Umbilical cord (tissue), 2 donors: ENCODE results near the gene BRD3. TPM values are rescaled to one million over a fixed set of nuclear protein-coding genes. Genes with fewer than 3 reads are reported as not detected.

Experiments used
- DNase-seq: peaks from one replicate; pipeline ENCODE4 v3.0.0-alpha.2; 2015; ENCODE audit warnings: low spot score
- total RNA-seq: library from RNA; depleted of rRNA; stranded (reverse); fragments of >200 nt; gene quantifications from one replicate; pipeline ENCODE4 v1.2.3, GENCODE V29; 2014; ENCODE audit warnings: low replicate concordance; ENCODE audit not compliant: insufficient read depth

Gene BRD3
- total RNA-seq, 1 donor from 2014 or later: 19.3 TPM

GRCh38 chr9:134066913-134067851, 644 bp downstream of the BRD3 start:
- peak; percentile 36 for DNase-seq

DNA sequence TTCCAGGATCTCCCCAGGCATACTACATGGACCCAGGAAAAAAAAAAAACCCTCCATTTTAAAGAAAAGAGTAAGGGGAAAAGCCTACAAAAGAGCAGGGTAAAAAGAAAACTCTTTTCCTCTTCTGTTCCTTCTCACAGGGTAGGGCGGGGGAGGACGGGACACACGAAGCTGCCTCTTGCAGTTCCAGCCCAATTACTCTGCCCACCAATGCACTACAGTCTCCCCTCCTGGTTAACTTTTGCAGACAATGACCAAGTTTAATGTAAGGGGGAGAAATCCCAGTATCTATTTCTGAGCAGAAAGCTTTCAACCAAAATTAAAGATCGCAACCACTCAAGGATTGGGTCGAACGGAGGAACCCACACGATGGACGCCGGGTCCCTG, 1.3 kb downstream of the BRD3 start:
- peak; percentile 46 for DNase-seq

GRCh38 chr9:134065612-134066419, 2.0 kb downstream of the BRD3 start:
- DNase-seq: peak; percentile 31

GRCh38 chr9:134064711-134065110, 3.1 kb downstream of the BRD3 start:
- no peak for DNase-seq

- DNase-seq: no peak
Observed at GRCh38 chr9:134063571-134064450, 4.0 kb downstream of the BRD3 start.

DNA sequence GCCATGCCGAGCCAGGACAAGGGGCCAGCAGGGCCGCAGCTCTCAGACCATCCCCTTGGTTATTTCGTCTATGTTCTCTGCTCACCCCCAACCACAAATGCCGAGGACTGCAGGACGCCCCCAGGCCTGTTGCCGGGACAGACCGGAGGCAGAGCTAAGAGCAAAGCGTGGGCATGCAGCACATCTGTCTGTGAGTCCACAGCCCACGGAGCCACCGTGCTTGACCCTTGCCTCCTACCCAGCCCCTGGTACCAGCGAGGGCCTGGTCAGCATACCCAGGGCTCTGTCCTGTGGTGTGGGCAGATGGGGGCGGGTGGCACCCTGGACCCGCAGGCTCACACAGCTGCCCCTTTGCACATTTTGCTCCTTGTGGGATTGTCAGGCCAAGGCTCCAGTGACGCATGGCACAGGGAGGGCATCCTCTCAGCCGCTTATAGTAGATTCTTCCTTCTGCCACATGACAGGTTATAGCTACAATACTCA, 4.7 kb downstream of the BRD3 start:
- no peak for DNase-seq

- no peak for DNase-seq
Observed at GRCh38 chr9:134062461-134063087, 5.3 kb downstream of the BRD3 start.

- DNase-seq: no peak
Observed at GRCh38 chr9:134061688-134062371, 6.0 kb downstream of the BRD3 start.

- DNase-seq: no peak
Observed at GRCh38 chr9:134061019-134061687, 6.7 kb downstream of the BRD3 start.

GRCh38 chr9:134060546-134060945, 7.3 kb downstream of the BRD3 start:
- no peak for DNase-seq

DNA sequence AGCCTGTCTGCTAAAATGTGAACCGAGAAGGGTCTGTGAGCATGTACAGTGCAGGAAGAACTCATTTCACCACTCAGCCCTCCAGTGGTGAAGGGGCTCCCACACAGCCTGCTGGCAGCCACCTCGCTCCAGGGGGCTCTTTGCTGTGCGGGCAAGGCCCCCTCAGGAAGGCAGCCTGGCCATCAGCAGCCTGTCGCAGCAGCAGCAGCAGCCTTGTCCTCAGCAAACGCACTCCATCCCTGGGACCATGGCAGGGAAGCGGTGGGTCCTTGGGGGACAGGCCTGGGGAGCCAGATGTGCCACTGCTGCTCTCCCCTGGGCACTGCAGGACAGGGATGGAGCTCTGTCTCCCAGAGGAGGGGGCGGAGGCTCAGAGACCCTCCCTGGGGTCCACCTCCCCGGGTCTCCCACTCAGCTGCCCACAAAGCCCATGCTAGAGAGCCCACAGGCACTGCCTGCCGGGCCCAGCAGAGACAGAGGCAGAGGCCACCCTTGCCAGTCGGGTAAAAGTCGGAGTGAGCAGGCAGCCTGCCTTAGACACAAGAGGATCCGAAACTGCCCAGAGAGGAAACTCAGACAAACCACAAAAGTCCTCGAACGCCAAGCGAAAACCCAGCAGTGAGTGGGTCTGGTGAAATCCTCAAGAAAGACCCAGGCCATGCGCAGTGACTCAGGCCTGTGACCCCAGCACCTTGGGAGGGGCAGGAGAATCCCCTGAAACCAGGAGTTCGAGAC, 8.0 kb downstream of the BRD3 start:
- DNase-seq: peak; percentile 35

DNA sequence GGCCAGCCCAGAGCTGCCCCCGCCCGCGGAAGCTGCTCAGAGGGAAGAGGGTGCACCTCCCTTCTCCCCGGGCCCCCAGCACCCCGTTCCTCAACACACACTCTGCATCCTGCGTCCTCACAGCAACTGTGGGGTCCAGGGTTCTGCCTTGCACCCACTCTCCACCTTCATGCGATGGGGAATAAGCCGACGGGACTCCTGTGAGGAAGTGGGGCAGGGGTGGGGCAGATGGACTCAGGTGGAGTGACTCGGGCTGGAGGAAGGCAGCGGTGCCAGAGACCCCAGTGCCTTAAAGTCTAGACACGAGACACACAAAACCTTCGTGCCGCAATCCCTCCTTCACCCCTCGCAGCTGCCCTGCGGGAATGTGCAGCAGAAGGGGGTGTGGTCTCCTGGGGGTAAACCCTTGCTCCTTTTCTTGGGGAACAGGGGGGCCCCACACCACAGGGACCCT, 8.6 kb downstream of the BRD3 start:
- DNase-seq: no peak

DNA sequence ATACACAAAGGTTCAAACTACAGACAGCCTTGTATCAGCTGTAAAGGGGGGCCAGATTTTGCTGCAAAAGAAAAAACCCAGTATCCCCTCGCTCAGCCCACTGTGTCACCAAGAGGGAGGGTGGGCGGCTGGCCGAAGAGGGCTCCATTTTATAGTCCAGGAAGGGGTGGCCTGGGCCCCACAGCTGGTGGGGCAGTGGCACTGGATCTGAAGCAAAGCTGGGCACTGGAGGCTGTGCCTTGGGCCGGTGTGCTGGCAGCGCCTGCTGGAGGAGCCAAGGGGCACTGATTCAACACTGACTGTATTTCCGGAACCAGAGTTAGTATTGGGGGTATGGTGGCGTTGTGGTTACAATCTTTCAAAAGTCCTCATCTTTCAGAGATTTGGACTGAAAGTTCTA, 9.1 kb downstream of the BRD3 start:
- DNase-seq: no peak

- no peak for DNase-seq
Observed at GRCh38 chr9:134057751-134058701, 9.8 kb downstream of the BRD3 start.

GRCh38 chr9:134057307-134057657, 10.5 kb downstream of the BRD3 start:
- no peak for DNase-seq

DNA sequence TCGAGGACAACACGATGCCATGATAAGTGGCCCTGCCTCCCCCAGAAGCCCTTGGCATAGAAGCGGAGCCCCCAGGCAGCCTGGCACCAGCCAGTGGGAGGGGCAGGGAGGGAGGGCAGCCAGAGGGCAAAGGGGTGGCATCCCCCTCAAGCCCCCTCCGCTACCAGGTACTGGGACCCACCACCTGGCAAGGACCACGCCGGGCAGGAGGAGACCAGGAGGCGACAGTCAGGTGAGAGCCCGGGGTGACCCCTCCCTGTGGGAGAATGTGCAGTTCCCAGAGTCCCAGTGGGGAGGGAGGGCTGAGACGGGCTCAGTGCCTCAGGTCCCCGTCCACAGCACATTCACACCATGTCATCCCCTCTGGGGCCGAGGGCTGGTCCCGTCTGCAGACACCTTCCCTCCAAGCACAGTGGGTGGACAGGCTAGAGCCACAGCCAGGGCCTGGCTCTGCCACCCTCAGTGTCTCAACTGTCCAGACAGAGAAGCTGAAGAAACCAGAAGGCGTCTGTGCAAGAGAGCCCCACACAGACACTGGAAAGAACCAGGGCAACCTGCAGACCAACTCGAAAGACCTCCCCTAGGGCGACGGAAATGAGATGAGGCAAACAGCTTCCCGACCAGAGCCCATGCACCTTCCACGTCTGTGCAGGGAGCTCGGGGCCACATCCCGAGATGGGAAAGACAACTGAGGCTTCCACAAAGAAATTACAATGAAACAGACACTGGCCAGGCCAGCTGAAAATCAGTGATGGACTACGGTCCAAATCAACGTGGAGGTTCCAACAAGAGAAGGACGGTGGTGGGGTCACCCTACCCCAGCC, 11.1 kb downstream of the BRD3 start:
- DNase-seq: no peak

DNA sequence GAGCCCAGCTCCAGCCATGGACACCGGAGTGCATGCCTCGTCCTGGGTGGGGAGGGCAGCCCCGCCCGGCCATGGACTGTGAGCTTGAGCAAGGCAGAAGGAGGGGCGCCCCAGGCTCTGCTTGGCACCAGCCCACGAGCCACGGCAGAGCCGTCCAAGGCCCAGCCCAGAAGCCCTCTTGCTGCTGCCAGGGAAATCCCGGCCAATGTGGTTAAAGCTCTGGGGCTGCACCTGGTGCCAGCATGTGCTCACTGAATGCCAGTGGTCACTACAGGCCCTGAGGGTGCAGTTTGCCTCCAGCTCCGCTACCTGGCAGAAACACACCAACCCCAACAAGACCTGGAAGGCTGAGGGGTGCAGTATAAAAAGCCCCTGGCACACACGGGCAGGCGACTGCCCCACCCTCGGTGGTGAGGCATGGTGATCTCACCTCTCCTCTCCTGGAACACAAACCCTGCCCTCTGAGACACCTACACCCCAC, 11.8 kb downstream of the BRD3 start:
- peak; percentile 57 for DNase-seq
